Liver (tissue), 9 donors: Measurements from ENCODE around the gene HTR7. TPM values are rescaled to one million over a fixed set of nuclear protein-coding genes. Genes with fewer than 3 reads are reported as not detected.

Source experiments
- DNase-seq: peaks from one replicate; pipeline ENCODE4 v3.0.0-alpha.2; 2017; ENCODE audit warnings: low spot score
- H3K27ac ChIP-seq, 2 donors: one replicate each; pipeline ENCODE4 v1.7.0; 2013; ENCODE audit warnings: inconsistent platforms in 2 of 2, low read length in 2 of 2, control low read depth in 1 of 2, low read depth in 1 of 2, mild to moderate bottlenecking in 1 of 2
- H3K27me3 ChIP-seq, 4 donors: one replicate each; pipeline versions ENCODE4 v1.6.1 to v1.7.0; 2013; ENCODE audit warnings: low read length in 3 of 4, inconsistent platforms in 1 of 4, mild to moderate bottlenecking in 1 of 4, moderate library complexity in 1 of 4; ENCODE audit not compliant: control insufficient read depth in 4 of 4, insufficient read depth in 4 of 4
- H3K36me3 ChIP-seq, 4 donors: one replicate each; pipeline versions ENCODE4 v1.6.1 to v1.7.0; 2013; ENCODE audit warnings: low read length in 3 of 4, mild to moderate bottlenecking in 3 of 4, low read depth in 1 of 4, moderate library complexity in 1 of 4; ENCODE audit not compliant: control insufficient read depth in 4 of 4, insufficient read depth in 3 of 4
- H3K4me1 ChIP-seq, 4 donors: one replicate each; pipeline versions ENCODE4 v1.6.1 to v1.7.0; 2013; ENCODE audit warnings: low read length in 3 of 4, mild to moderate bottlenecking in 3 of 4, moderate library complexity in 1 of 4; ENCODE audit not compliant: control insufficient read depth in 4 of 4, insufficient read depth in 4 of 4
- H3K4me3 ChIP-seq, 3 donors: one replicate each; pipeline versions ENCODE4 v1.6.1 to v1.7.0; 2013; ENCODE audit warnings: low read length in 3 of 3, control low read depth in 1 of 3, low read depth in 1 of 3, mild to moderate bottlenecking in 1 of 3
- H3K9ac ChIP-seq, 2 donors: one replicate each; pipeline ENCODE4 v1.7.0; 2013; ENCODE audit warnings: low read length in 2 of 2, mild to moderate bottlenecking in 2 of 2, moderate library complexity in 2 of 2, control low read depth in 1 of 2, low read depth in 1 of 2
- H3K9me3 ChIP-seq, 4 donors: one replicate each; pipeline versions ENCODE4 v1.6.1 to v1.7.0; 2013; ENCODE audit warnings: low read length in 3 of 4; ENCODE audit not compliant: control insufficient read depth in 4 of 4
- EGR1 ChIP-seq, 2 donors: IDR thresholded peaks; 2 replicates each; pipeline ENCODE4 v1.6.1; 2016 to 2018; ENCODE audit warnings: antibody characterized with exemption in 2 of 2, low read depth in 2 of 2
- GABPA ChIP-seq, 2 donors: IDR thresholded peaks in 1 of 2; conservative IDR thresholded peaks in 1 of 2; 2 replicates each; pipeline ENCODE4 v1.6.1; 2016; ENCODE audit warnings: antibody characterized with exemption in 2 of 2, mild to moderate bottlenecking in 1 of 2, moderate library complexity in 1 of 2
- HNF4A ChIP-seq, 2 donors: conservative IDR thresholded peaks; 2 replicates each; pipeline ENCODE4 v1.6.1; 2016; ENCODE audit warnings: antibody characterized with exemption in 2 of 2, mild to moderate bottlenecking in 2 of 2
- HNF4G ChIP-seq: IDR thresholded peaks from 2 replicates; pipeline ENCODE4 v1.6.1; 2016; ENCODE audit warnings: antibody characterized with exemption
- JUND ChIP-seq, 2 donors: IDR thresholded peaks; 2 replicates each; pipeline ENCODE4 v1.6.1; 2016; ENCODE audit warnings: antibody characterized with exemption in 2 of 2
- MAX ChIP-seq: IDR thresholded peaks from 2 replicates; pipeline ENCODE4 v1.6.1; 2016; ENCODE audit warnings: antibody characterized with exemption
- NR2F2 ChIP-seq: IDR thresholded peaks from 2 replicates; pipeline ENCODE4 v1.6.1; 2016; ENCODE audit warnings: antibody characterized with exemption
- RAD21 ChIP-seq, 2 donors: IDR thresholded peaks; 2 replicates each; pipeline ENCODE4 v1.6.1; 2016; ENCODE audit warnings: antibody characterized with exemption in 2 of 2, mild to moderate bottlenecking in 2 of 2
- RXRA ChIP-seq, 2 donors: IDR thresholded peaks; 2 replicates each; pipeline ENCODE4 v1.6.1; 2017 to 2018; ENCODE audit warnings: antibody characterized with exemption in 2 of 2, mild to moderate bottlenecking in 1 of 2
- SP1 ChIP-seq: IDR thresholded peaks from 2 replicates; pipeline ENCODE4 v1.6.1; 2018; ENCODE audit warnings: antibody characterized with exemption, mild to moderate bottlenecking
- TAF1 ChIP-seq: conservative IDR thresholded peaks from 2 replicates; pipeline ENCODE4 v1.6.1; 2016; ENCODE audit warnings: antibody characterized with exemption, mild to moderate bottlenecking
- YY1 ChIP-seq: IDR thresholded peaks from 2 replicates; pipeline ENCODE4 v1.6.1; 2016; ENCODE audit warnings: antibody characterized with exemption, mild to moderate bottlenecking
- ZBTB33 ChIP-seq: IDR thresholded peaks from 2 replicates; pipeline ENCODE4 v1.6.1; 2016; ENCODE audit warnings: antibody characterized with exemption
- WGBS: extraction: QIAGEN DNeasy Blood & Tissue Kit; methylation state at CpG from one replicate; pipeline ENCODE4 v1.1.7; 2013; 5-methylcytosine and 5-hydroxymethylcytosine counted together
- polyA plus RNA-seq, 2 donors: library from polyadenylated mRNA; stranded (reverse) in 1 of 2; unstranded in 1 of 2; fragments of 200-250 nt in 1 of 2; fragments of >200 nt in 1 of 2; fragmentation: Nextera tagmentation in 1 of 2; extraction: Ambion mirVana in 1 of 2; gene quantifications; one replicate each; pipeline versions ENCODE4 v1.2.1 to v1.2.3, GENCODE V29; 2013 to 2015
- total RNA-seq, 2 donors: library from RNA; depleted of rRNA; stranded (reverse); fragments of >200 nt; gene quantifications; one replicate each; pipeline ENCODE4 v1.2.3, GENCODE V29; 2014
- TF ChIP-seq, protein P1 (sequence below): IDR thresholded peaks from 2 replicates; pipeline ENCODE4 v1.6.1; 2016; ENCODE audit warnings: antibody characterized with exemption
- TF ChIP-seq, protein P2 (sequence below): fragments of 150-350 bp; IDR thresholded peaks from 2 replicates; pipeline ENCODE4 v1.5.1; 2017; ENCODE audit warnings: improper control_type of control experiment, low read depth, low read length; ENCODE audit not compliant: missing input control
- donor health status: healthy.
- donor health status: healthy.
- donor health status: healthy.
- donor health status: healthy.
- donor health status: healthy.

The HTR7 gene
- total and polyA plus RNA-seq, 4 donors: 0.17 to 0.61 (median 0.18) TPM; not detected in 1

DNA sequence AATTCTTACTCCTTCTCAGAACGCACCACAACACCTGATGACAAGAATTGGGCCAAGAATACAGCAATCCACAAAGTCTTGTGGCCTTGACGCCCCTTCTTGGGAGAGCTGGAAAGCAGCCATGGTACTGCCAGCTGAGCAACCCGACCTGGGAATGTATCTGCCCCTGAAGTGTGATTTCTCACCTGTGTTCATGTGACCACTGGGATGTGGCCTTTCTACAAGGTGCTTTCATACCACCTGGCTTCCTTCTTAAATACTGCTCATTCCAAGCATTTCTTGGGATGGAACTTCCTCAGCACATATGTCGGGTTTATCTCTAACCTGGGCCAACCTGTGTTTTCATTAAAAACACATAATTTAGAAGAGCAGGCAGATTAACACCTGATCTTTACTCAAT is 72.1 kb downstream of the HTR7 start:
- Histone ChIP-seq H3K4me1 (no peaks in the 10 kb centered on the region), H3K9me3 (no peaks in the 10 kb centered on the region), H3K27me3 (no peaks in the 10 kb centered on the region), H3K27ac (no peak overlapping the region), H3K36me3 (no peaks in the 10 kb centered on the region), H3K9ac (no peak overlapping the region), H3K4me3 (no peak overlapping the region)
- TF ChIP-seq, protein P1, sequence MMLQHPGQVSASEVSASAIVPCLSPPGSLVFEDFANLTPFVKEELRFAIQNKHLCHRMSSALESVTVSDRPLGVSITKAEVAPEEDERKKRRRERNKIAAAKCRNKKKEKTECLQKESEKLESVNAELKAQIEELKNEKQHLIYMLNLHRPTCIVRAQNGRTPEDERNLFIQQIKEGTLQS: no peak
- TF ChIP-seq NR2F2 (no peak), HNF4G (no peak), RXRA (IDR thresholded peaks at IDR 0.05) (no peak), MAX (no peak), HNF4A (conservative IDR thresholded peaks at IDR 0.05) (no peak), EGR1 (IDR thresholded peaks at IDR 0.05; ENCODE audit: low read depth in 2 of 2) (no peak), ZBTB33 (no peak), GABPA (IDR thresholded peaks at IDR 0.05 in 1 of 2, conservative IDR thresholded peaks at IDR 0.05 in 1 of 2) (no peak), RAD21 (IDR thresholded peaks at IDR 0.05) (no peak)
- no peak for DNase-seq
- WGBS: 73% methylated on average over 4 of the region's 4 CpGs

- 86% methylated on average over 4 of the region's 4 CpGs for whole genome bisulfite sequencing
- H3K4me1 ChIP-seq: peaks cover 0 to 3% (median 0%) of the 10 kb centered on the region in 4 donors
- TF ChIP-seq, protein P2, sequence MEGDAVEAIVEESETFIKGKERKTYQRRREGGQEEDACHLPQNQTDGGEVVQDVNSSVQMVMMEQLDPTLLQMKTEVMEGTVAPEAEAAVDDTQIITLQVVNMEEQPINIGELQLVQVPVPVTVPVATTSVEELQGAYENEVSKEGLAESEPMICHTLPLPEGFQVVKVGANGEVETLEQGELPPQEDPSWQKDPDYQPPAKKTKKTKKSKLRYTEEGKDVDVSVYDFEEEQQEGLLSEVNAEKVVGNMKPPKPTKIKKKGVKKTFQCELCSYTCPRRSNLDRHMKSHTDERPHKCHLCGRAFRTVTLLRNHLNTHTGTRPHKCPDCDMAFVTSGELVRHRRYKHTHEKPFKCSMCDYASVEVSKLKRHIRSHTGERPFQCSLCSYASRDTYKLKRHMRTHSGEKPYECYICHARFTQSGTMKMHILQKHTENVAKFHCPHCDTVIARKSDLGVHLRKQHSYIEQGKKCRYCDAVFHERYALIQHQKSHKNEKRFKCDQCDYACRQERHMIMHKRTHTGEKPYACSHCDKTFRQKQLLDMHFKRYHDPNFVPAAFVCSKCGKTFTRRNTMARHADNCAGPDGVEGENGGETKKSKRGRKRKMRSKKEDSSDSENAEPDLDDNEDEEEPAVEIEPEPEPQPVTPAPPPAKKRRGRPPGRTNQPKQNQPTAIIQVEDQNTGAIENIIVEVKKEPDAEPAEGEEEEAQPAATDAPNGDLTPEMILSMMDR: no peak
- TF ChIP-seq RXRA (IDR thresholded peaks at IDR 0.05): no peak
- no peak for TF ChIP-seq HNF4G
- no peak for TF ChIP-seq YY1
- TF ChIP-seq ZBTB33: no peak
- no peak for TF ChIP-seq MAX
- TF ChIP-seq TAF1: no peak
- TF ChIP-seq NR2F2: no peak
- TF ChIP-seq SP1: no peak
- TF ChIP-seq HNF4A (conservative IDR thresholded peaks at IDR 0.05): no peak
- TF ChIP-seq JUND (IDR thresholded peaks at IDR 0.05): no peak
- no peak overlapping the region for H3K9ac ChIP-seq
- H3K27ac ChIP-seq: no peak overlapping the region
- H3K27me3 ChIP-seq: no peaks in the 10 kb centered on the region
- H3K36me3 ChIP-seq: no peaks in the 10 kb centered on the region
- DNase-seq: no peak
- no peak overlapping the region for H3K4me3 ChIP-seq
- H3K9me3 ChIP-seq: no peaks in the 10 kb centered on the region
Measured at GRCh38 chr10:90784771-90785170, 73.1 kb downstream of the HTR7 start.
